Measurements from ENCODE around the gene RAB3IL1.

RAB3IL1 gene

GRCh38 chr11:61899146-61899841 lies 18.1 kb downstream of the RAB3IL1 start:
- Histone ChIP-seq H3K4me3 (ENCODE audit: low read length) (no peak overlapping the region), H3K36me3 (ENCODE audit: insufficient read depth, low read length) (no peaks in the 10 kb centered on the region), H2AFZ (ENCODE audit: low read depth, low read length) (no peak overlapping the region), H3K27me3 (ENCODE audit: insufficient read depth, low read length) (peaks cover 7% of the 10 kb centered on the region), H3K4me1 (ENCODE audit: insufficient read depth, low read length) (peaks cover under 1% of the 10 kb centered on the region), H3K9me3 (ENCODE audit: low read length) (no peaks in the 10 kb centered on the region)

- Histone ChIP-seq H3K27me3 (ENCODE audit: insufficient read depth, low read length) (peaks cover 7% of the 10 kb centered on the region), H3K4me1 (ENCODE audit: insufficient read depth, low read length) (no peaks in the 10 kb centered on the region), H3K4me3 (ENCODE audit: low read length) (no peak overlapping the region), H2AFZ (ENCODE audit: low read depth, low read length) (no peak overlapping the region), H3K36me3 (ENCODE audit: insufficient read depth, low read length) (no peaks in the 10 kb centered on the region), H3K9me3 (ENCODE audit: low read length) (no peaks in the 10 kb centered on the region)
Observed at GRCh38 chr11:61898247-61898582, 19.2 kb downstream of the RAB3IL1 start.

GRCh38 chr11:61897387-61898246 lies 19.7 kb downstream of the RAB3IL1 start:
- no peak overlapping the region for H3K4me3 ChIP-seq (ENCODE audit: low read length)

GRCh38 chr11:61896665-61897386 lies 20.5 kb downstream of the RAB3IL1 start:
- Histone ChIP-seq H3K27me3 (ENCODE audit: insufficient read depth, low read length) (peaks cover 13% of the 10 kb centered on the region), H3K9me3 (ENCODE audit: low read length) (no peaks in the 10 kb centered on the region), H3K36me3 (ENCODE audit: insufficient read depth, low read length) (no peaks in the 10 kb centered on the region), H2AFZ (ENCODE audit: low read depth, low read length) (no peak overlapping the region), H3K4me3 (ENCODE audit: low read length) (no peak overlapping the region), H3K4me1 (ENCODE audit: insufficient read depth, low read length) (no peaks in the 10 kb centered on the region)

More at GRCh38 chr11:61897387-61898246, 19.7 kb downstream of the RAB3IL1 start:
- Histone ChIP-seq H3K36me3 (ENCODE audit: insufficient read depth, low read length) (no peaks in the 10 kb centered on the region), H3K9me3 (ENCODE audit: low read length) (no peaks in the 10 kb centered on the region), H3K27me3 (ENCODE audit: insufficient read depth, low read length) (peaks cover 10% of the 10 kb centered on the region), H3K4me1 (ENCODE audit: insufficient read depth, low read length) (no peaks in the 10 kb centered on the region), H2AFZ (ENCODE audit: low read depth, low read length) (no peak overlapping the region)

GRCh38 chr11:61895718-61896059 lies 21.7 kb downstream of the RAB3IL1 start:
- no peaks in the 10 kb centered on the region for H3K36me3 ChIP-seq (ENCODE audit: insufficient read depth, low read length)
- H2AFZ ChIP-seq (ENCODE audit: low read depth, low read length) = no peak overlapping the region
- H3K27me3 ChIP-seq (ENCODE audit: insufficient read depth, low read length) = peaks cover 17% of the 10 kb centered on the region
- no peak overlapping the region for H3K4me3 ChIP-seq (ENCODE audit: low read length)
- H3K9me3 ChIP-seq (ENCODE audit: low read length) = no peaks in the 10 kb centered on the region
- H3K4me1 ChIP-seq (ENCODE audit: insufficient read depth, low read length) = peaks cover 4% of the 10 kb centered on the region

- Histone ChIP-seq H2AFZ (ENCODE audit: low read depth, low read length) (no peak overlapping the region), H3K27me3 (ENCODE audit: insufficient read depth, low read length) (peaks cover 17% of the 10 kb centered on the region), H3K4me3 (ENCODE audit: low read length) (no peak overlapping the region), H3K4me1 (ENCODE audit: insufficient read depth, low read length) (peaks cover 8% of the 10 kb centered on the region), H3K9me3 (ENCODE audit: low read length) (no peaks in the 10 kb centered on the region), H3K36me3 (ENCODE audit: insufficient read depth, low read length) (no peaks in the 10 kb centered on the region)
Observed at GRCh38 chr11:61895046-61895717, 22.2 kb downstream of the RAB3IL1 start.

GRCh38 chr11:61893981-61894380 lies 23.4 kb downstream of the RAB3IL1 start:
- Histone ChIP-seq H3K27me3 (ENCODE audit: insufficient read depth, low read length) (peaks cover 17% of the 10 kb centered on the region), H3K4me1 (ENCODE audit: insufficient read depth, low read length) (peaks cover 9% of the 10 kb centered on the region), H3K9me3 (ENCODE audit: low read length) (no peaks in the 10 kb centered on the region), H3K36me3 (ENCODE audit: insufficient read depth, low read length) (no peaks in the 10 kb centered on the region), H2AFZ (ENCODE audit: low read depth, low read length) (no peak overlapping the region), H3K4me3 (ENCODE audit: low read length) (no peak overlapping the region)

GRCh38 chr11:61892085-61892370 lies 25.3 kb downstream of the RAB3IL1 start:
- H2AFZ ChIP-seq (ENCODE audit: low read depth, low read length) = peak overlapping the region; percentile 83
- H3K9me3 ChIP-seq (ENCODE audit: low read length) = no peaks in the 10 kb centered on the region

GRCh38 chr11:61891331-61892084 lies 25.9 kb downstream of the RAB3IL1 start, which contains the start of gene FADS3:
TSS of gene FADS3 (minus strand) at chr11:61891545. CDS start at chr11:61891381, 164 bp downstream.
- H3K4me3 ChIP-seq (ENCODE audit: low read length) = peak within 1 kb of the TSS; percentile 53
- H3K9me3 ChIP-seq (ENCODE audit: low read length) = peaks cover 4% of the 10 kb centered on the region
- peaks cover 9% of the 10 kb centered on the region for H3K4me1 ChIP-seq (ENCODE audit: insufficient read depth, low read length)
- no peaks in the 10 kb centered on the region for H3K36me3 ChIP-seq (ENCODE audit: insufficient read depth, low read length)
- H3K27me3 ChIP-seq (ENCODE audit: insufficient read depth, low read length) = peaks cover 17% of the 10 kb centered on the region
- peak within 1 kb of the TSS; percentile 87 for H2AFZ ChIP-seq (ENCODE audit: low read depth, low read length)

More at GRCh38 chr11:61892085-61892370, 25.3 kb downstream of the RAB3IL1 start:
- Histone ChIP-seq H3K4me3 (ENCODE audit: low read length) (peak overlapping the region; percentile 53), H3K4me1 (ENCODE audit: insufficient read depth, low read length) (peaks cover 9% of the 10 kb centered on the region), H3K36me3 (ENCODE audit: insufficient read depth, low read length) (no peaks in the 10 kb centered on the region), H3K27me3 (ENCODE audit: insufficient read depth, low read length) (peaks cover 17% of the 10 kb centered on the region)

GRCh38 chr11:61890529-61891330 lies 26.6 kb downstream of the RAB3IL1 start:
- no peaks in the 10 kb centered on the region for H3K36me3 ChIP-seq (ENCODE audit: insufficient read depth, low read length)
- H3K9me3 ChIP-seq (ENCODE audit: low read length) = peaks cover 4% of the 10 kb centered on the region
- peaks cover 15% of the 10 kb centered on the region for H3K27me3 ChIP-seq (ENCODE audit: insufficient read depth, low read length)
- peak overlapping the region; percentile 87 for H2AFZ ChIP-seq (ENCODE audit: low read depth, low read length)
- peak overlapping the region; percentile 53 for H3K4me3 ChIP-seq (ENCODE audit: low read length)
- H3K4me1 ChIP-seq (ENCODE audit: insufficient read depth, low read length) = peaks cover 9% of the 10 kb centered on the region

GRCh38 chr11:61889831-61890230 lies 27.5 kb downstream of the RAB3IL1 start:
- no peaks in the 10 kb centered on the region for H3K36me3 ChIP-seq (ENCODE audit: insufficient read depth, low read length)
- H3K9me3 ChIP-seq (ENCODE audit: low read length) = peaks cover 4% of the 10 kb centered on the region
- peaks cover 9% of the 10 kb centered on the region for H3K4me1 ChIP-seq (ENCODE audit: insufficient read depth, low read length)
- H3K27me3 ChIP-seq (ENCODE audit: insufficient read depth, low read length) = peaks cover 10% of the 10 kb centered on the region
- no peak overlapping the region for H2AFZ ChIP-seq (ENCODE audit: low read depth, low read length)
- H3K4me3 ChIP-seq (ENCODE audit: low read length) = no peak overlapping the region

- Histone ChIP-seq H2AFZ (ENCODE audit: low read depth, low read length) (no peak overlapping the region), H3K9me3 (ENCODE audit: low read length) (peaks cover 4% of the 10 kb centered on the region), H3K4me3 (ENCODE audit: low read length) (no peak overlapping the region), H3K4me1 (ENCODE audit: insufficient read depth, low read length) (peaks cover 9% of the 10 kb centered on the region), H3K27me3 (ENCODE audit: insufficient read depth, low read length) (peaks cover 10% of the 10 kb centered on the region), H3K36me3 (ENCODE audit: insufficient read depth, low read length) (no peaks in the 10 kb centered on the region)
Observed at GRCh38 chr11:61888590-61888989, 28.8 kb downstream of the RAB3IL1 start.

All from neuron (in vitro differentiated cells).